HG03025 (cell line): ENCODE results near the gene KRT78.
"Not testable (repeated sequence)": the region's sequence is repeated elsewhere in the genome, so short reads cannot be mapped to it uniquely, and the experiment has no call there.

Experiments
- ATAC-seq: cut with Tn5 transposase; IDR thresholded peaks from one replicate; pipeline ENCODE4 v1.9.1; 2021; ENCODE audit warnings: mild to moderate bottlenecking, moderate library complexity; ENCODE audit not compliant: unreplicated experiment, low FRiP score

The KRT78 gene, protein sequence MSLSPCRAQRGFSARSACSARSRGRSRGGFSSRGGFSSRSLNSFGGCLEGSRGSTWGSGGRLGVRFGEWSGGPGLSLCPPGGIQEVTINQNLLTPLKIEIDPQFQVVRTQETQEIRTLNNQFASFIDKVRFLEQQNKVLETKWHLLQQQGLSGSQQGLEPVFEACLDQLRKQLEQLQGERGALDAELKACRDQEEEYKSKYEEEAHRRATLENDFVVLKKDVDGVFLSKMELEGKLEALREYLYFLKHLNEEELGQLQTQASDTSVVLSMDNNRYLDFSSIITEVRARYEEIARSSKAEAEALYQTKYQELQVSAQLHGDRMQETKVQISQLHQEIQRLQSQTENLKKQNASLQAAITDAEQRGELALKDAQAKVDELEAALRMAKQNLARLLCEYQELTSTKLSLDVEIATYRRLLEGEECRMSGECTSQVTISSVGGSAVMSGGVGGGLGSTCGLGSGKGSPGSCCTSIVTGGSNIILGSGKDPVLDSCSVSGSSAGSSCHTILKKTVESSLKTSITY

DNA sequence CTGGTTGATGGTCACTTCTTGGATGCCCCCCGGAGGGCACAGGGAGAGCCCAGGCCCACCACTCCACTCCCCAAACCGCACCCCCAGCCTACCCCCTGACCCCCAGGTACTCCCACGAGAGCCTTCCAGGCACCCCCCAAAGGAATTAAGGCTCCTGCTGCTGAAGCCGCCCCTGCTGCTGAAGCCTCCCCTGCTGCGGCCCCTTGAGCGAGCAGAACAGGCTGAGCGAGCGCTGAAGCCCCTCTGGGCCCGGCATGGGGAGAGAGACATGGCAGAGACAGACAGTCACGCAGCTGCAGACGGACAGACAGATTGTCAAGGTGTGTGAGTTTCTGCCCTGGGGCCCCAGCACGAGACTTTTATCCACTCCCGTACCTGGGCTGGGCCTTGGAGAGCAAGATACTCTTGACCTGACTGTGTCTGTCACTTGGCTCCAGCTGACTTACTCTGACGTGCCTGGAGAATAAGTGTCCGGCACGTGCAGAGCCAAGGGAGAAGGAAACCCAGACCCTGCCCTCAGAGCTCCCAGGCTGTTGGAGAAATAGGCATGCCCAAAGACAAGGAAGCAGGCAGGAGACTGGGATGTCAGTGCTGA is at the start of gene KRT78:
TSS of gene KRT78 (minus strand) at position 334 of the 595 bp plus-strand sequence. CDS start at position 270, 64 bp downstream.
- ATAC-seq, result no peak

GRCh38 chr12:52896190-52897100 is 47.7 kb upstream of the KRT78 start:
- no peak for ATAC-seq

- no peak for ATAC-seq
Observed at GRCh38 chr12:52895726-52896189, 47.0 kb upstream of the KRT78 start.

DNA sequence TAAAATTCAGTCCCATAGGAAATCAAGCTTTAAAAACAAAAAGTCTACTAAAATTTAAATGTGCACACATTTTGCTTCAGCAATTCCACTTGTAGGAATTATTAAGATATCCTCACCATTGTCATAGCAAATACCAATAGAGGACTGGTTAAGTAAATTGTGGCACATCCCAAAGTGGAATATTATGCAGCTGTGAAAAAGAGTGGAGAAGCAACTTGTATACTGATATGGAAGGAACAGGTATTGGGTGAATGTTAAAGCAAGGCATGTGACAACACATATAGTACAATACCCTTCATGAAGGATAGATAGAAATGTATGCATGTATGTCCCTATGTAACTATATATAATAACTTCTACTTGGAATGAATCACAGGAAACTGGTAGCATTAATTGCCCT is 44.2 kb upstream of the KRT78 start:
- ATAC-seq, result no peak

DNA sequence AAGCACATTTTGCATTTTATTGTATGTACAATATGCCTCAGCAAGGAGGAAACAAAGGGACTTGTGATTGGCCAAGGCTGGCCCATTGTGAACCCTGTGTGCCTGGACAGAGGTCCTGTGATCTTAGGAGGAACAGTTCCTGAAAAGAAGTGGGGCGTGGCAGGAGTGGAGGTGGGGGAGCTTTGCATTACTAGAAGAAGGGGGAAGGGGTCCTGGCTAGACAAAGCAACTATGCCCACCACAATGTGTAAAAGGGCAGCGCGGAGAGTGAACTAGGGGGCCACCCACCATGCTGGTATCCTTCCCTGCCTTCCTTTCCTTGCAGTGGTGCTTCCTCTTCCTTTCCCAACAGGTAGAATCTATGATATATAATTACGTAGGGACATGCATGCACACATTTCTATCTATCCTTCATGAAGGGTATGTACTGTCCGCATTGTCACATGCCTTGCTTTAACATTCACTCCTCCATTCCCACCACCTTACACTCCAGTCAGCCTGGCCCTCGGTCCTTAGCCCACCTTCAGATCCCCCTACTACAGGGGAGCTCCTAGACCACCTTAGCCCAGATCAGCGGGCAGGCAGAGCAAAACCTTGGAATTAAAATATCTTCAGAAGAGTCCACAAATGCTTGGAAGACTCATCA is 43.5 kb upstream of the KRT78 start:
- ATAC-seq, result no peak

GRCh38 chr12:52891044-52891443 is 42.2 kb upstream of the KRT78 start:
- ATAC-seq, result no peak

GRCh38 chr12:52890417-52890816 is 41.6 kb upstream of the KRT78 start:
- no peak for ATAC-seq

GRCh38 chr12:52884526-52885293 is 35.9 kb upstream of the KRT78 start:
- ATAC-seq, result no peak

DNA sequence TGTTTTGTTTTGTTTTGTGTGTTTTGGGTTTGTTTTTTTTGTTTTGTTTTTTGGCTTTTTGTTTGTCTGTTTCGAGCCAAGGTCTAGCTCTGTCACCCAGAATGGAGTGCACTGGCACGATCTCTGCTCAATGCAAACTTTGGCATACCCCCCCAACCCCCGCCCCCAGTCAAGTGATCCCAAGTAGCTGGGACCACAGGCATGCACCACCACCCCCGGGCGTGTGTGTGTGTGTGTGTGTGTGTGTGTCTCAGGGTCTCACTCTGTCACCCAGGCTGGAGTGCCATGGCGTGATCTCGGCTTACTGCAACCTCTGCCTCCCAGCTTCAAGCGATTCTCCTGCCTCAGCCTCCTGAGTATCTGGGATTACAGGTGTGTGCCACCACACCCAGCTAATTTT is 31.7 kb upstream of the KRT78 start:
- not testable (repeated sequence) for ATAC-seq

DNA sequence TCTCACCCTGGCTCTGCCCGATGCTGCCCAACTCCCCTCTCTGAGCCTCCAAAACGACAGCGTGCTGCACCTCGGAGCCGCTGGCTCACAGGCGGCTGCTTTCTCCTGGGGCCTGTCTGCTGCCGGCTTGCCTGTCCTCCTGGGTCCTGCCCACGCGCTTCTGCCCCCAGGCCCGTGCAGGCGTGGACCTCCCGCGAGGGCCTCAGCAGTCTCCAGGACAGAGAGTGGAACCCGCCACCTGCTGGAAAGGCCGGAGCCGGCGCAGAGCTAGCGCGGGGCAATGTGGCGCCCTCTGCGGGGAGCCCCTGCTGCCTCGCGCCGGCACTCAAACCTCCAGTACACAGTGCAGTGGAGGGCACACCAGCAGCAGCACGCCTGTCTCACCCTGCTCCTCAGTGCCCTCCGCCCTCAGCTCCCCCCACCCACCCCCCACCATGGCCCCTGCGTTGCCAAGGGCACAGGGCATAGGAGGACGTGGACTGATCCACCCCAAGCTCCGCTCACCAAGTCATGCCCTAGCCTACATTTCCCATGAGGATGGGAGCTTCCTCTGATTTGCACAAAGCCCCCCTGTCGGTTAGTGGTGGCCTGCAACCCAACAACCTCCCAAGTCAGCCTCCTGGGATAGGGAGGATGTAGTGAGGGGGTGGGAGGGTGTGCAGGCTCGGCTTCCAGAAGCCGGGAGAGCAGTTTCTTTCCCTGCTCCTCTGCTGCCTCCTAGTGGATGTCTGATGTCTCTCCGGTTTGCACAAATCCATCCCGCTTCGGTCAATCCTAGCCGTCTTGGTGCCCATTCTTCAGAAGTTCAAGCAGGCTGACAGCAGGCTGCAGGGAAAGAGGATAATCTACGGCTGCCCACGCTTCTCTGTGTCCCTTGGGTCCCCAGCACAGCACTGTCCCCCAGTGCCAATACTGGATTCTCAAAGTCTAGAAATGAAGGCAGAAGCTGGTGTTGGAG is 30.9 kb upstream of the KRT78 start:
- no peak for ATAC-seq

GRCh38 chr12:52878507-52879393 is 30.0 kb upstream of the KRT78 start:
- ATAC-seq, result no peak

- ATAC-seq, result no peak
Observed at GRCh38 chr12:52877242-52877641, 28.4 kb upstream of the KRT78 start.

- ATAC-seq, result no peak
Observed at GRCh38 chr12:52876372-52876771, 27.6 kb upstream of the KRT78 start.

GRCh38 chr12:52874573-52875435 is 26.0 kb upstream of the KRT78 start:
- ATAC-seq, result no peak

GRCh38 chr12:52873832-52874572 is 25.2 kb upstream of the KRT78 start:
- no peak for ATAC-seq

GRCh38 chr12:52873513-52873831 is 24.7 kb upstream of the KRT78 start:
- no peak for ATAC-seq
